SK-N-SH (cell line): ENCODE results near the gene TTLL7. TPM values are rescaled to one million over a fixed set of nuclear protein-coding genes. Genes with fewer than 3 reads are reported as not detected.

Experiments used
- CTCF ChIA-PET: fragments of 300-600, 350-600 bp; formaldehyde crosslinking; extraction: SDS; loops from one replicate; lab custom pipeline; 2021; lab: Yijun Ruan, JAX
- POLR2A ChIA-PET: fragments of 350-600 bp; sonication (Branson Sonifier 250); formaldehyde crosslinking; extraction: SDS; loops from one replicate; lab custom pipeline; 2020; ENCODE audit warnings: antibody characterized with exemption, inconsistent platforms; lab: Yijun Ruan, JAX
- DNase-seq: peaks from one replicate; pipeline ENCODE4 v3.0.0; 2012
- H2AFZ ChIP-seq: fragments of 200-600 bp; sonication (generic); 2 replicates; pipeline ENCODE4 v1.8.1; 2016; ENCODE audit warnings: antibody characterized with exemption, mild to moderate bottlenecking, low read depth
- H3F3A ChIP-seq: fragments of 200-600 bp; sonication (generic); replicated peaks from 2 replicates; pipeline ENCODE3; 2016; ENCODE audit warnings: antibody characterized with exemption, mild to moderate bottlenecking; ENCODE audit not compliant: insufficient read depth
- H3K27ac ChIP-seq, 2 experiments: fragments of 200-500 bp in 1 of 2; fragments of 200-600 bp in 1 of 2; sonication (Bioruptor generic) in 1 of 2; sonication (generic), shearing (Covaris generic) in 1 of 2; 2 replicates each; pipeline versions ENCODE4 v1.5.1 to v1.6.1; 2014 to 2016; ENCODE audit warnings: low read depth in 2 of 2, inconsistent platforms in 1 of 2, low read length in 1 of 2, mild to moderate bottlenecking in 1 of 2, mixed read lengths in 1 of 2
- H3K27me3 ChIP-seq: fragments of 200-600 bp; sonication (generic), shearing (Covaris generic); 2 replicates; pipeline ENCODE4 v1.6.1; 2016; ENCODE audit warnings: mixed run types; ENCODE audit not compliant: insufficient read depth
- H3K36me3 ChIP-seq, 2 experiments: fragments of 200-500 bp in 1 of 2; fragments of 200-600 bp in 1 of 2; sonication (Bioruptor generic) in 1 of 2; sonication (generic) in 1 of 2; replicated peaks in 1 of 2; 2 replicates each; pipeline versions ENCODE3 to v1.5.1; 2014 to 2016; ENCODE audit warnings: low read length in 1 of 2, mild to moderate bottlenecking in 1 of 2; ENCODE audit not compliant: insufficient read depth in 2 of 2, control insufficient read depth in 1 of 2
- H3K4me1 ChIP-seq, 2 experiments: fragments of 200-500 bp in 1 of 2; fragments of 200-600 bp in 1 of 2; sonication (Bioruptor generic) in 1 of 2; sonication (generic), shearing (Covaris generic) in 1 of 2; 2 replicates each; pipeline versions ENCODE4 v1.5.1 to v1.6.1; 2014 to 2016; ENCODE audit warnings: low read depth in 1 of 2, low read length in 1 of 2, mixed run types in 1 of 2; ENCODE audit not compliant: insufficient read depth in 2 of 2, control insufficient read depth in 1 of 2
- H3K4me2 ChIP-seq: fragments of 200-600 bp; sonication (generic), shearing (Covaris generic); 2 replicates; pipeline ENCODE4 v1.6.1; 2017; ENCODE audit warnings: mixed run types
- H3K4me3 ChIP-seq, 2 experiments: fragments of 200-500 bp in 1 of 2; fragments of 200-600 bp in 1 of 2; sonication (Bioruptor generic) in 1 of 2; sonication (generic), shearing (Covaris generic) in 1 of 2; 2 replicates each; pipeline versions ENCODE4 v1.5.1 to v1.8.1; 2014 to 2016; ENCODE audit warnings: low read depth in 2 of 2, inconsistent platforms in 1 of 2, low read length in 1 of 2, mild to moderate bottlenecking in 1 of 2, mixed read lengths in 1 of 2, moderate library complexity in 1 of 2
- H3K79me2 ChIP-seq: fragments of 200-600 bp; sonication (generic); 2 replicates; pipeline ENCODE4 v1.8.1; 2017; ENCODE audit warnings: mild to moderate bottlenecking; ENCODE audit not compliant: insufficient read depth
- H3K9ac ChIP-seq: fragments of 200-600 bp; sonication (generic); 2 replicates; pipeline ENCODE4 v1.6.1; 2017; ENCODE audit warnings: mixed run types
- H3K9me2 ChIP-seq: fragments of 200-600 bp; sonication (generic); 2 replicates; pipeline ENCODE4 v1.6.1; 2017; ENCODE audit warnings: mixed run types
- H3K9me3 ChIP-seq: fragments of 200-600 bp; sonication (generic); 2 replicates; pipeline ENCODE4 v1.6.1; 2017; ENCODE audit warnings: mixed run types, mild to moderate bottlenecking, moderate library complexity
- H4K20me1 ChIP-seq: fragments of 200-600 bp; sonication (generic); 2 replicates; pipeline ENCODE4 v1.6.1; 2017; ENCODE audit warnings: mild to moderate bottlenecking, mixed run types; ENCODE audit not compliant: insufficient read depth
- ELF1 ChIP-seq: IDR thresholded peaks from 2 replicates; pipeline ENCODE4 v1.4.0; 2012
- FOSL2 ChIP-seq: IDR thresholded peaks from 2 replicates; pipeline ENCODE4 v1.4.0; 2012; ENCODE audit warnings: low read depth, mild to moderate bottlenecking, moderate library complexity, borderline replicate concordance
- GATA2 ChIP-seq: sonication (generic); formaldehyde crosslinking; IDR thresholded peaks from 2 replicates; pipeline ENCODE4 v1.5.0; 2020; ENCODE audit warnings: mild to moderate bottlenecking, missing genetic modification reagents
- MEF2A ChIP-seq: IDR thresholded peaks from 2 replicates; pipeline ENCODE4 v1.4.0; 2012; ENCODE audit warnings: low read depth, borderline replicate concordance
- PBX3 ChIP-seq: IDR thresholded peaks from 2 replicates; pipeline ENCODE4; 2012
- RCOR1 ChIP-seq: fragments of 150-350 bp; IDR thresholded peaks from 2 replicates; pipeline ENCODE4 v1.6.1; 2017; ENCODE audit warnings: antibody characterized with exemption, low read length
- REST ChIP-seq: IDR thresholded peaks from 2 replicates; pipeline ENCODE4 v1.6.1; 2012; ENCODE audit warnings: mild to moderate bottlenecking, low read depth, low read length, moderate library complexity
- RXRA ChIP-seq: IDR thresholded peaks from 2 replicates; pipeline ENCODE4 v1.4.0; 2012; ENCODE audit warnings: low read depth, mild to moderate bottlenecking, borderline replicate concordance
- TAF1 ChIP-seq: IDR thresholded peaks from 2 replicates; pipeline ENCODE4 v1.6.1; 2012; ENCODE audit warnings: low read depth, mild to moderate bottlenecking, low read length, moderate library complexity, borderline replicate concordance
- TCF12 ChIP-seq: IDR thresholded peaks from 2 replicates; pipeline ENCODE4 v1.4.0; 2012
- USF2 ChIP-seq: fragments of 150-350 bp; IDR thresholded peaks from 2 replicates; pipeline ENCODE4 v1.6.1; 2017; ENCODE audit warnings: antibody characterized with exemption, low read length, low read depth, borderline replicate concordance
- YY1 ChIP-seq: IDR thresholded peaks from 2 replicates; pipeline ENCODE4 v1.4.0; 2012; ENCODE audit warnings: low read depth, mild to moderate bottlenecking
- ZBTB33 ChIP-seq: IDR thresholded peaks from 2 replicates; pipeline ENCODE4 v1.4.0; 2012; ENCODE audit warnings: low read depth, borderline replicate concordance
- polyA plus RNA-seq, 3 experiments: library from polyadenylated mRNA; depleted of rRNA; stranded (reverse); fragments of >200 nt; gene quantifications; 2 replicates each; pipeline ENCODE4 v1.2.3, GENCODE V29; 2012

TTLL7 gene
- polyA plus RNA-seq, 1 of the 3 experiments (the other 2 are of a cell fraction): 7.3 TPM

- TF ChIP-seq REST: no peak
- TF ChIP-seq, all 33 proteins: peak for 0
Measured at GRCh38 chr1:83887483-83887882, 111.4 kb downstream of the TTLL7 start (continued).

- Histone ChIP-seq H3F3A (no peaks in the 10 kb centered on the region), H3K9me3 (no peaks in the 10 kb centered on the region), H3K27me3 (no peaks in the 10 kb centered on the region), H3K79me2 (no peaks in the 10 kb centered on the region), H3K36me3 (peaks cover 9 to 17% of the 10 kb centered on the region in 2 experiments), H3K4me3 (no peak overlapping the region), H3K4me1 (no peaks in the 10 kb centered on the region), H4K20me1 (no peaks in the 10 kb centered on the region), H2AFZ (no peak overlapping the region), H3K9me2 (no peaks in the 10 kb centered on the region), H3K27ac (no peak overlapping the region), H3K4me2 (no peak overlapping the region), H3K9ac (no peak overlapping the region)
- CTCF ChIA-PET: interaction anchor here (1.0 kb wide), 1 partner anchor 549 kb away, joined by 3 read pairs; no protein-coding TSS in a partner anchor
- no peak for DNase-seq
- POLR2A ChIA-PET: no interaction called here
- TF ChIP-seq PBX3 (no peak), USF2 (no peak), ELF1 (no peak), TAF1 (no peak), RXRA (no peak), TCF12 (no peak), RCOR1 (no peak), FOSL2 (no peak), MEF2A (no peak), YY1 (no peak), GATA2 (CRISPR knock-in tag) (no peak), ZBTB33 (no peak)
Measured at GRCh38 chr1:83883979-83884378, 115.0 kb downstream of the TTLL7 start.
